Body of pancreas (tissue), 4 donors: Measurements from ENCODE around the gene PTPRD.

Source experiments
- CTCF ChIP-seq, 7 experiments: fragments of 450-650 bp in 4 of 7; fragments of 200-600 bp in 3 of 7; sonication (generic) in 3 of 7; IDR thresholded peaks; one replicate each; pipeline ENCODE4 v1.5.1; 2016 to 2019; ENCODE audit warnings: antibody characterized with exemption in 7 of 7
- POLR2A ChIP-seq, 3 donors: fragments of 450-650 bp; IDR thresholded peaks; one replicate each; pipeline ENCODE4 v1.6.1; 2016; ENCODE audit warnings: antibody characterized with exemption in 3 of 3, mild to moderate bottlenecking in 2 of 3

GRCh38 chr9:8670751-8671150 is 1942.1 kb downstream of the PTPRD start:
- no peak for TF ChIP-seq CTCF (IDR thresholded peaks at IDR 0.05)
- no peak for TF ChIP-seq POLR2A (IDR thresholded peaks at IDR 0.05)
